Measurements from ENCODE around the gene TWIST2.

The TWIST2 gene

DNA sequence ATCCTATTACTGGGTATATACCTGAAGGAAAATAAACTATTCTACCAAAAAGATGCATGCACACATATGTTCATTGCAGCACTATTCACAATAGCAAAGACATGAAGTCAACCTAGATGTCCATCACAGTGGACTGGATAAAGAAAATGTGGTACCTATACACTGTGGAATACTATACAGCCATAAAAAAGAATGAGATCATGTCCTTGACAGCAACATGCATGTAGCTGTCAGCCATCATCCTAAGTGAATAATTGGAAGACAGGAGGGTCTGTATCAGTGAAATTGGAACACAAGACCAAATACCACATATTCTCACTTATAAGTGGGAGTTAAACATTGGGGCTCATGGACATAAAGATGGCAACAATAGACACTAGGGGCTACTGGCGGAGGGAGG, 27.7 kb upstream of the TWIST2 start:
- no peak for DNase-seq (ENCODE audit: low spot score)
- Mint-ChIP-seq H3K36me3 (ENCODE audit: low read depth) (no peaks in the 10 kb centered on the region), H3K4me1 (ENCODE audit: low read depth) (no peaks in the 10 kb centered on the region), H3K27me3 (ENCODE audit: low read depth) (peaks cover 7% of the 10 kb centered on the region), H3K4me3 (no peak overlapping the region), H3K27ac (no peak overlapping the region), H3K9me3 (peaks cover 4% of the 10 kb centered on the region)

DNA sequence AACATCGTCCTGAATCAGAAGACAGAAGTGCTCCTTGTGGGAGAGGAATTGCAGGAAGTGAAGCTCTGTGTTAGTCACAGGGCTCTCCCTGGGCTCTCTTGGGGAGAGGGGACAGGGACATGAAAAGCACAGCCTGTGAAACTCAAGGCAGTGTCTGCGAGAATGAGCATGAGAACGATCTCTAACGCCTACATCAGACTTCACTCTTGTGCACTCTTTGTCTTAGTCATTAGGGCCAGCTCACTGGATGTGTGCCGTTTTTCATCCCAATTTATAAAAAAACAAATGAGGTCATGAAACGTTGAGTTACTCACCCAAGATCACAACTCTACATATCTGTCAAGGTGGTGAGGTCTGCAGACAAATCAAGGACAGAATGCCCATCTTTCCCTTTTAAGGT, 27.0 kb upstream of the TWIST2 start:
- Mint-ChIP-seq H3K36me3 (ENCODE audit: low read depth) (no peaks in the 10 kb centered on the region), H3K4me1 (ENCODE audit: low read depth) (peaks cover 5% of the 10 kb centered on the region), H3K4me3 (no peak overlapping the region), H3K9me3 (peaks cover 4% of the 10 kb centered on the region), H3K27me3 (ENCODE audit: low read depth) (peaks cover 7% of the 10 kb centered on the region), H3K27ac (no peak overlapping the region)
- DNase-seq (ENCODE audit: low spot score), result no peak

DNA sequence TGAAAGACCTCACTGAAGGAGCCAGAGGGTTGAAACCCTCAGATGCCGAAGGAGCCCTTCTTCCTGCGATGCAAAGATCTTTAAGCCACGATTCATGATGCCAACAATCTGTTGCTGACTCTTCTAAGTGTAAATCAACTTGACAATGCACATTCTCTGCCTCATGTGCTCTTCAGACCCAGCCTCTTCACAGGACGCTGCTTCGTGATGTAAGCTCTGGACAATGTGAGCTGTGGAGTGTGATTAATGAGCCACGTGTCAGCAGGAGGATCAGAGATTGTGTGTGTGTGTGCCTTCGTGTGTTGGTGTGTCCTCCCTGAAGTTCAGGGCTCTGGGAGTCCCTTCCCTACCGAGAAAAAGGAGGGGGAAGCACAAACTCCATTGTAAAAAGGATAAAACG, 26.5 kb upstream of the TWIST2 start:
- Mint-ChIP-seq H3K27me3 (ENCODE audit: low read depth) (peaks cover 10% of the 10 kb centered on the region), H3K27ac (no peak overlapping the region), H3K9me3 (peaks cover 4% of the 10 kb centered on the region), H3K4me3 (no peak overlapping the region), H3K36me3 (ENCODE audit: low read depth) (no peaks in the 10 kb centered on the region), H3K4me1 (ENCODE audit: low read depth) (peaks cover 5% of the 10 kb centered on the region)
- no peak for DNase-seq (ENCODE audit: low spot score)

GRCh38 chr2:238821944-238822670, 25.8 kb upstream of the TWIST2 start:
- Mint-ChIP-seq H3K27ac (no peak overlapping the region), H3K9me3 (peaks cover 4% of the 10 kb centered on the region), H3K27me3 (ENCODE audit: low read depth) (peaks cover 13% of the 10 kb centered on the region), H3K4me1 (ENCODE audit: low read depth) (peaks cover 5% of the 10 kb centered on the region), H3K36me3 (ENCODE audit: low read depth) (no peaks in the 10 kb centered on the region), H3K4me3 (no peak overlapping the region)
- no peak for DNase-seq (ENCODE audit: low spot score)

DNA sequence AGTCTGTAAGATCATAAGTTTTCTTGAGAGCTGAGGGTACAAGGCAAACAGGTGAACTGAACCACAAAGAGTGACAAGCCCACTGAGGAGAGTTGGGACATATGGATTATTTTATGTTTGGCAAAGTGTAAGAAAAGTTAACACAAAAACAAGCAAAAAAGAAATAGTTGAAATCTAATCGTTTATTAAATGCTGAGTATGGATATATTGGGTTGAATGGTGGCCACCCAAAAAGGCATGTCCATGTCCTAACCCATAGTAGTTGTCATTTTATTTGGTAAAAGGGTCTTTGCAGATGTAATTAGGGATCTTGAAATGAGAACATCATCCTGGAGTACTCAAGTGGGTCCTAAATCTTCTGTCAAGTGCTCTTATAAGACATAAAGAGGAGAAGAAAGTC, 24.9 kb upstream of the TWIST2 start:
- H3K36me3 Mint-ChIP-seq (ENCODE audit: low read depth), result no peaks in the 10 kb centered on the region
- H3K4me1 Mint-ChIP-seq (ENCODE audit: low read depth), result peaks cover 5% of the 10 kb centered on the region
- H3K9me3 Mint-ChIP-seq, result peaks cover 4% of the 10 kb centered on the region
- H3K27me3 Mint-ChIP-seq (ENCODE audit: low read depth), result peaks cover 16% of the 10 kb centered on the region
- H3K27ac Mint-ChIP-seq, result no peak overlapping the region
- no peak for DNase-seq (ENCODE audit: low spot score)
- no peak overlapping the region for H3K4me3 Mint-ChIP-seq

DNA sequence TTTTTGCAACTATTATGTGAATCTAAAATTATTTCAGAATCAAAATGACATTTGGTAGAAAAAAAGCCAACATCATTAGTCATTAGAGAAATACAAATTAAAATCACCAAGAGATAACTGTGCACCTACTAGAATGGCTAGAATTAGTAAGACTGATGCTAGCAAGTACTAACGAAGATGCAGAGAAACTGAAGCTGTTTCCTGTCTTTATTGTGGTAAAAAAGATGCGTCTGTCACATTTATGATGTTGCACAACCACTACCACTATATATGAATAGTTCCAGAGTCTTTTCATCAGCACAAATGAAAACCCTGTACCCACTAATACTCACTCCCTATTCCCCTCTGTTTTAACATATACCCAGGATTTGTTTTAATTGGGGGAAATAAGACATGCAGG, 16.7 kb upstream of the TWIST2 start:
- H3K27me3 Mint-ChIP-seq (ENCODE audit: low read depth), result peaks cover 28% of the 10 kb centered on the region
- H3K4me1 Mint-ChIP-seq (ENCODE audit: low read depth), result no peaks in the 10 kb centered on the region
- DNase-seq (ENCODE audit: low spot score), result no peak
- H3K36me3 Mint-ChIP-seq (ENCODE audit: low read depth), result no peaks in the 10 kb centered on the region
- H3K9me3 Mint-ChIP-seq, result no peaks in the 10 kb centered on the region
- H3K27ac Mint-ChIP-seq, result no peak overlapping the region
- H3K4me3 Mint-ChIP-seq, result no peak overlapping the region

- H3K27me3 Mint-ChIP-seq (ENCODE audit: low read depth), result peaks cover 17% of the 10 kb centered on the region
- no peaks in the 10 kb centered on the region for H3K4me1 Mint-ChIP-seq (ENCODE audit: low read depth)
- H3K9me3 Mint-ChIP-seq, result no peaks in the 10 kb centered on the region
- H3K4me3 Mint-ChIP-seq, result no peak overlapping the region
- DNase-seq (ENCODE audit: low spot score), result no peak
- H3K36me3 Mint-ChIP-seq (ENCODE audit: low read depth), result no peaks in the 10 kb centered on the region
- H3K27ac Mint-ChIP-seq, result no peak overlapping the region
These were observed 12.9 kb upstream of the TWIST2 start for GRCh38 chr2:238834982-238835381.

DNA sequence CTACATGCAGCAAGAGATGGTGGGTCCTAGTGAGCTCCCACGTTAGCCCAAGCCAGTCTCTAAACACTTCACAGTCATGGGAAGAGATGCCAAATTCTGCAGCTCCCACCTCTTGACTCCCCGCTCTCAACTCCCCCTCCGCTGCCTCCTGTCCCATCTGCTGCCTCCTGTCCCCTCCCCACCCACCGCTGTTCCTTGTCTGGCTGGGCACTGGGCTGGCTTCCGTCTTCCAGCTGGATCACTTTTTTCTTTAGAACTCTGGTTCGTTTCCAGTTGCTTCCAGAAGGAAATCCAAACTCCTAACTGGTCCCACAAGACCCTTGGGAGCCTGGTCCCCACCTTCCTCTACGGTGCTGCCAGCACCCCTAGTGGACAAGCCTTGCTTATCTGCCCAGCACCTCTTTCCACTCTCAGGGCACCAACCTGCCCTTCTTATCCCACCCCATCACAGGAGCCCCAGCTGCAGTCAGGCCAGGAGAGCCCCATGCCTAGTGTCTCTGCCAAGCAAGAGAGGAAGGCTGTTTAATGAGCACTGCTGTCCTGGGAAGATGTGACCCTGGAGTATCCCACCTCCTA, 12.1 kb upstream of the TWIST2 start:
- DNase-seq (ENCODE audit: low spot score), result no peak
- H3K9me3 Mint-ChIP-seq, result no peaks in the 10 kb centered on the region
- no peak overlapping the region for H3K4me3 Mint-ChIP-seq
- H3K4me1 Mint-ChIP-seq (ENCODE audit: low read depth), result no peaks in the 10 kb centered on the region
- no peak overlapping the region for H3K27ac Mint-ChIP-seq
- peaks cover 14% of the 10 kb centered on the region for H3K27me3 Mint-ChIP-seq (ENCODE audit: low read depth)
- H3K36me3 Mint-ChIP-seq (ENCODE audit: low read depth), result no peaks in the 10 kb centered on the region

GRCh38 chr2:238838786-238839327, 9.0 kb upstream of the TWIST2 start:
- no peaks in the 10 kb centered on the region for H3K9me3 Mint-ChIP-seq
- H3K4me3 Mint-ChIP-seq, result no peak overlapping the region
- no peak overlapping the region for H3K27ac Mint-ChIP-seq

GRCh38 chr2:238839428-238839827, 8.5 kb upstream of the TWIST2 start:
- H3K36me3 Mint-ChIP-seq (ENCODE audit: low read depth), result no peaks in the 10 kb centered on the region
- no peaks in the 10 kb centered on the region for H3K9me3 Mint-ChIP-seq

More at GRCh38 chr2:238838786-238839327, 9.0 kb upstream of the TWIST2 start:
- Mint-ChIP-seq H3K36me3 (ENCODE audit: low read depth) (no peaks in the 10 kb centered on the region), H3K4me1 (ENCODE audit: low read depth) (no peaks in the 10 kb centered on the region), H3K27me3 (ENCODE audit: low read depth) (peaks cover 9% of the 10 kb centered on the region)
- no peak for DNase-seq (ENCODE audit: low spot score)

GRCh38 chr2:238841542-238842164, 6.2 kb upstream of the TWIST2 start:
- no peak for DNase-seq (ENCODE audit: low spot score)
- Mint-ChIP-seq H3K27ac (no peak overlapping the region), H3K36me3 (ENCODE audit: low read depth) (no peaks in the 10 kb centered on the region), H3K27me3 (ENCODE audit: low read depth) (peaks cover 29% of the 10 kb centered on the region), H3K4me1 (ENCODE audit: low read depth) (no peaks in the 10 kb centered on the region), H3K4me3 (no peak overlapping the region), H3K9me3 (no peaks in the 10 kb centered on the region)

More at GRCh38 chr2:238839428-238839827, 8.5 kb upstream of the TWIST2 start:
- Mint-ChIP-seq H3K4me1 (ENCODE audit: low read depth) (no peaks in the 10 kb centered on the region), H3K4me3 (no peak overlapping the region), H3K27ac (no peak overlapping the region), H3K27me3 (ENCODE audit: low read depth) (peaks cover 12% of the 10 kb centered on the region)
- DNase-seq (ENCODE audit: low spot score), result no peak

DNA sequence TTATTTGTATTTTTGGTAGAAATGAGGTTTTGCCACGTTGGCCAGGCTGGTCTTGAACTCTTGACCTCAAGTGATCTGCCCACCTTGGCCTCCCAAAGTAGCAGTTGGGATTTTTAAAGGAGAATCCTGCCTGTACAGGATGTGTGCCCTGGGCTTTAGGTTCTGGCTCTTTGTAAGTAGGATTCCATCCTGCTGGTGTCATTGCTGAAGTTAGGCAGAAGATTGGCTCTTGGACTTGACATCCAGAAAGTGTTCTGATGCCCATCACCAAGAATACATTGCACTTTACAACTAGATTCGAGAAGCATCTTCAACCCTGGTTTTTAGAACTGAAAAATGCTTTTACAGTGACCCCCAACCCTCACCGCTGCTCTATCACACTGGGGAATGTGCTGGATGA, 4.4 kb upstream of the TWIST2 start:
- H3K27me3 Mint-ChIP-seq (ENCODE audit: low read depth), result peaks cover 33% of the 10 kb centered on the region
- no peak for DNase-seq (ENCODE audit: low spot score)
- no peaks in the 10 kb centered on the region for H3K4me1 Mint-ChIP-seq (ENCODE audit: low read depth)
- H3K27ac Mint-ChIP-seq, result no peak overlapping the region
- no peaks in the 10 kb centered on the region for H3K36me3 Mint-ChIP-seq (ENCODE audit: low read depth)
- no peaks in the 10 kb centered on the region for H3K9me3 Mint-ChIP-seq
- H3K4me3 Mint-ChIP-seq, result no peak overlapping the region

DNA sequence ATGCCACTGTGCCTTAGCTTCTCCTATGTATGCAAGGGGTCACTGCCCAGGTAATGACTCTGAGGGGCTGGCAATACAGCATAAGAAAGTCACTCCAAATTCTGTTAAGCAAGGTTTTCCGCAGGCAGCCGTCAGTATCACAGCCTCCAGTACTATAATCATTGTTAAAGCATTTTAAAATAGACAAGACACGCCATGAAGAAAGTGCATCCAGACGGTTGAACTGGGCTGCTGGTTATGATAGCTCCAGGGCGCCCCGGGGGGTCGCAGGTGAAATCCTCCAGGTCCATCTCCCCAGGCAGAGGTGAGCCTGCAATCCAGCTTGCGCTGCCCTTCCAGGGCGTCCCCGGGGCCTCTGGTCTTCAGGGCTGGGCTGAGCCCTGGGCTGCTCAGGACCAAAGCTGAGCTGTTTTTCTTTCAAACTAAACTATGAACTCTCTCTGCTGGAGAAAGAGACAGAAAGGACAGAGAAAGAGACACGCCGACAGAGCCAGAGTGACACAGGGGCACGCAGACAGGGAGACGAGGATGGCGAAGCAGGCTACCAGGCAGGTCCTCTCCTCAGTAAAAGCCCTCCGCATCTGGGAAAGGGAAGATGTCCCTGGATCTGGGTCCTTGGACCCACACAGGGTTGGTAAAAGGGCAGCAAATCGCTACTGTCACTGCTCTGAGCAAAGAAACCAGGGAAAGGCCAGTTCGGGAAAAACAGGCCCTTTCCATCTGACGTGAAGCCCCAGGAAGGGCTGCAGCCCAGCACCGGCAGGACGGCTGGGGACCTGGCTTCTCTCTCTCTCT, 2.1 kb upstream of the TWIST2 start:
- Mint-ChIP-seq H3K36me3 (ENCODE audit: low read depth) (no peaks in the 10 kb centered on the region), H3K4me1 (ENCODE audit: low read depth) (no peaks in the 10 kb centered on the region), H3K9me3 (no peaks in the 10 kb centered on the region), H3K27ac (no peak overlapping the region), H3K4me3 (no peak overlapping the region), H3K27me3 (ENCODE audit: low read depth) (peaks cover 47% of the 10 kb centered on the region)
- no peak for DNase-seq (ENCODE audit: low spot score)

- no peak for DNase-seq (ENCODE audit: low spot score)
- H3K9me3 Mint-ChIP-seq, result no peaks in the 10 kb centered on the region
- H3K27ac Mint-ChIP-seq, result no peak overlapping the region
- no peaks in the 10 kb centered on the region for H3K36me3 Mint-ChIP-seq (ENCODE audit: low read depth)
- H3K4me3 Mint-ChIP-seq, result no peak overlapping the region
- H3K27me3 Mint-ChIP-seq (ENCODE audit: low read depth), result peaks cover 51% of the 10 kb centered on the region
- no peaks in the 10 kb centered on the region for H3K4me1 Mint-ChIP-seq (ENCODE audit: low read depth)
These were observed 1.6 kb upstream of the TWIST2 start for GRCh38 chr2:238846378-238846627.
